SU-DHL-6 (cell line): ENCODE measurements around the gene CIAO3.

Experiments
- EZH2phosphoT487 ChIP-seq: fragments of 200-600 bp; sonication (generic), shearing (Covaris generic); conservative IDR thresholded peaks from 2 replicates; pipeline ENCODE4 v1.6.1; 2018; ENCODE audit warnings: mild to moderate bottlenecking, antibody characterized with exemption, low read length, moderate library complexity, mixed read lengths
- TF ChIP-seq, protein P1 (sequence below): fragments of 200-600 bp; sonication (generic); IDR thresholded peaks from one replicate; pipeline ENCODE4 v1.5.1; 2017; ENCODE audit warnings: antibody characterized with exemption, mild to moderate bottlenecking, low read length, moderate library complexity; ENCODE audit not compliant: insufficient read depth, poor library complexity, severe bottlenecking

DNA sequence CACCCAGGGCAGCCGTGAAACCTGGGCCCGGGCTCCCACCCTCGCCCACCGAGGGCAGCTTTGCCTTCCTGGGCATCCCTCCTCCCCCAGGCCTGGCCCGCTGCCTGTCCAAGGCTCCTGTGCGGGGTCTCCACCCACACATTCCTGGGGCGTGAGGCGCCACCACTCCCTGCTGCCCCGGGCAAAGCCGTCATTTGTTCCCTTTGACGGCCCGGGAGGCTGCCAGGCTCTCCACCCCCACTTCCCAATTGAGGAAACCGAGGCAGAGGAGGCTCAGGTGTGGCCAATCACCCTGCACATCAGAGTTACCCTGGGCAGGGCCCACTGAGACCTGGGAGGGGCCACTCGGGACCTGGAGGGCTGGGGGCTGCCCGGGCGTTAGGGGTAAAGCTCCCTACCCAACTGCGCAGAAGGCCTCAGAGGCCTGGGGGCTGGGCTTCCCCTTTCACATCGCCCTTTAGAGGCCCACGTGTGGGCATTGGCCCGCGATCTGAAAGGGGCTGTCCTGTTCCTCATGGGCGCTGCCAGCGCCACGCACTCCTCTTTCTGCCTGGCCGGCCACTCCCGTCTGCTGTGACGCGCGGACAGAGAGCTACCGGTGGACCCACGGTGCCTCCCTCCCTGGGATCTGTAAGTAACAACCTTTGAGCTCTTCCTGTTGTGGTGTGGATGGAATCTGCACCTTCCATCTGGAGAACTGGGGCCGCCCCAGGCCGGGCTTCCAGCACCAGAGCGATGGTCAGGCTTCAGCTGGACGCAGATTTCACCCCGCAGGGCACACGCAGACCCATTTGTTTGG, 19.9 kb upstream of the CIAO3 start, which contains the start of gene MSLN:
- TF ChIP-seq, protein P1, sequence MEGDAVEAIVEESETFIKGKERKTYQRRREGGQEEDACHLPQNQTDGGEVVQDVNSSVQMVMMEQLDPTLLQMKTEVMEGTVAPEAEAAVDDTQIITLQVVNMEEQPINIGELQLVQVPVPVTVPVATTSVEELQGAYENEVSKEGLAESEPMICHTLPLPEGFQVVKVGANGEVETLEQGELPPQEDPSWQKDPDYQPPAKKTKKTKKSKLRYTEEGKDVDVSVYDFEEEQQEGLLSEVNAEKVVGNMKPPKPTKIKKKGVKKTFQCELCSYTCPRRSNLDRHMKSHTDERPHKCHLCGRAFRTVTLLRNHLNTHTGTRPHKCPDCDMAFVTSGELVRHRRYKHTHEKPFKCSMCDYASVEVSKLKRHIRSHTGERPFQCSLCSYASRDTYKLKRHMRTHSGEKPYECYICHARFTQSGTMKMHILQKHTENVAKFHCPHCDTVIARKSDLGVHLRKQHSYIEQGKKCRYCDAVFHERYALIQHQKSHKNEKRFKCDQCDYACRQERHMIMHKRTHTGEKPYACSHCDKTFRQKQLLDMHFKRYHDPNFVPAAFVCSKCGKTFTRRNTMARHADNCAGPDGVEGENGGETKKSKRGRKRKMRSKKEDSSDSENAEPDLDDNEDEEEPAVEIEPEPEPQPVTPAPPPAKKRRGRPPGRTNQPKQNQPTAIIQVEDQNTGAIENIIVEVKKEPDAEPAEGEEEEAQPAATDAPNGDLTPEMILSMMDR: no peak
- TF ChIP-seq EZH2phosphoT487: no peak
